ES-I3 (cell line): ENCODE measurements around the gene LDB2.

ENCODE experiments used
- H3K36me3 ChIP-seq: 2 replicates; pipeline ENCODE4 v1.6.1; 2013; ENCODE audit warnings: mild to moderate bottlenecking, low read length, control low read depth, moderate library complexity; ENCODE audit not compliant: insufficient read depth
- H3K4me1 ChIP-seq: 2 replicates; pipeline ENCODE4 v1.6.1; 2013; ENCODE audit warnings: mild to moderate bottlenecking, control low read depth, low read length; ENCODE audit not compliant: insufficient read depth
- H3K9ac ChIP-seq: 2 replicates; pipeline ENCODE4 v1.6.1; 2013; ENCODE audit warnings: low read depth, mild to moderate bottlenecking, low read length, moderate library complexity
- H3K9me3 ChIP-seq: 2 replicates; pipeline ENCODE4 v1.6.1; 2013; ENCODE audit warnings: mild to moderate bottlenecking, low read length, moderate library complexity; ENCODE audit not compliant: control insufficient read depth, insufficient read depth

LDB2 gene

GRCh38 chr4:16669036-16669435, 229.4 kb downstream of the LDB2 start:
- no peaks in the 10 kb centered on the region for H3K4me1 ChIP-seq
- no peak overlapping the region for H3K9ac ChIP-seq
- 0 out of 2 replicates have a peak, but pooled peaks cover under 1% of the 10 kb centered on the region for H3K9me3 ChIP-seq
- H3K36me3 ChIP-seq: peaks cover 4% of the 10 kb centered on the region; the same call in 1 of the 2 replicates

GRCh38 chr4:16668488-16668887, 230.0 kb downstream of the LDB2 start:
- Histone ChIP-seq H3K36me3 (peaks cover 5% of the 10 kb centered on the region; the same call in 1 of the 2 replicates), H3K9ac (no peak overlapping the region), H3K9me3 (peaks cover 3% of the 10 kb centered on the region; the same call in 1 of the 2 replicates), H3K4me1 (no peaks in the 10 kb centered on the region)

- H3K36me3 ChIP-seq: peaks cover 12% of the 10 kb centered on the region; the same call in 1 of the 2 replicates
- no peak overlapping the region for H3K9ac ChIP-seq
- H3K4me1 ChIP-seq: no peaks in the 10 kb centered on the region
- H3K9me3 ChIP-seq: peaks cover 3% of the 10 kb centered on the region; the same call in 1 of the 2 replicates
Observed at GRCh38 chr4:16667464-16667863, 231.0 kb downstream of the LDB2 start.

GRCh38 chr4:16665942-16666551, 232.4 kb downstream of the LDB2 start:
- Histone ChIP-seq H3K9ac (no peak overlapping the region), H3K36me3 (peaks cover 14% of the 10 kb centered on the region; the same call in 1 of the 2 replicates), H3K4me1 (no peaks in the 10 kb centered on the region; the same call in 1 of the 2 replicates), H3K9me3 (peaks cover 3% of the 10 kb centered on the region; the same call in 1 of the 2 replicates)

DNA sequence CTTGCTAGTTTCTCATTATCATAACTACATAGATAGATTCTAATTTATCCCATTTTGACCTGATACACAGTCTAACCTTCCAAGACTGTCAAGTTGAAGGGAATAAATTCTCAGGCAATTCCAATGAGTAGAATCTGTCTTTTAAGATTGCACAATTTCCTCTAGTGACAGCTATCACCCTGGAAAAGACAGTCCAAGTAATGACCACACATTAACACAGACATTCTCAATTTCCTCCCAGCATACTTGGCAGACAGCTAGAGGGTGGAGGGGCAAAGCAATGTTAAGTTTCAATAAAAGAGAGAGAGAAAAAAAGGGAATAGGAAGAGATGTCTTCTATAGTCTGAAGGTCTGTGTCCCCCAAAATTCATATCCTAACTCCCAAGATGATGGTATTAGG, 234.7 kb downstream of the LDB2 start:
- Histone ChIP-seq H3K9me3 (peaks cover 3% of the 10 kb centered on the region; the same call in 1 of the 2 replicates), H3K4me1 (no peaks in the 10 kb centered on the region; the same call in 1 of the 2 replicates), H3K36me3 (peaks cover 14% of the 10 kb centered on the region; the same call in 1 of the 2 replicates), H3K9ac (no peak overlapping the region)

GRCh38 chr4:16663307-16663706, 235.1 kb downstream of the LDB2 start:
- H3K9ac ChIP-seq: no peak overlapping the region
- H3K9me3 ChIP-seq: peaks cover 3% of the 10 kb centered on the region; the same call in 1 of the 2 replicates
- peaks cover 14% of the 10 kb centered on the region; the same call in 1 of the 2 replicates for H3K36me3 ChIP-seq
- H3K4me1 ChIP-seq: no peaks in the 10 kb centered on the region; the same call in 1 of the 2 replicates

- H3K4me1 ChIP-seq: no peaks in the 10 kb centered on the region; the same call in 1 of the 2 replicates
- H3K36me3 ChIP-seq: peaks cover 14% of the 10 kb centered on the region; the same call in 1 of the 2 replicates
- H3K9me3 ChIP-seq: peaks cover 3% of the 10 kb centered on the region; the same call in 1 of the 2 replicates
- no peak overlapping the region for H3K9ac ChIP-seq
Observed at GRCh38 chr4:16661813-16662212, 236.6 kb downstream of the LDB2 start.

- Histone ChIP-seq H3K4me1 (no peaks in the 10 kb centered on the region; the same call in 1 of the 2 replicates), H3K9ac (no peak overlapping the region), H3K36me3 (peaks cover 14% of the 10 kb centered on the region; the same call in 1 of the 2 replicates), H3K9me3 (peaks cover 3% of the 10 kb centered on the region; the same call in 1 of the 2 replicates)
Observed at GRCh38 chr4:16660656-16661055, 237.8 kb downstream of the LDB2 start.

DNA sequence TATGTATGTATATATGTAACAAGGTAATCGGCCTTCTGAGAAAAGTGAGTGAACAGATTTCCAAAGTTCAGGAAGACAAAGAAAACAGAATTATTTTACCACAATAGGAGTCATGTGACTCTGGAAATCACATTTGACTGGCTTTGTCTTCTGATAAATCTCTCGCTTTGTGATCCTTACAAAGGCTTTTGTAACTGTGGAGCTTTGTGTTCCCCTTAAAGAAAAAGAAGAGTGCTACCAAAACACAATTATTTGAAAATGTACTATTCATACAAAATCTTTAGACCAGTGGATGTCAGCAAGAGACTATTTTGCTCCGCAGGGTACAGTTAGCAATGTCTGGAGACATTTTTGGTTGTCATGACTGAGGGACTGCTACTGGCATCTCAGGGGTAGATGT, 238.8 kb downstream of the LDB2 start:
- Histone ChIP-seq H3K9me3 (peaks cover 3% of the 10 kb centered on the region; the same call in 1 of the 2 replicates), H3K9ac (no peak overlapping the region), H3K36me3 (peaks cover 12% of the 10 kb centered on the region; the same call in 1 of the 2 replicates), H3K4me1 (no peaks in the 10 kb centered on the region; the same call in 1 of the 2 replicates)

DNA sequence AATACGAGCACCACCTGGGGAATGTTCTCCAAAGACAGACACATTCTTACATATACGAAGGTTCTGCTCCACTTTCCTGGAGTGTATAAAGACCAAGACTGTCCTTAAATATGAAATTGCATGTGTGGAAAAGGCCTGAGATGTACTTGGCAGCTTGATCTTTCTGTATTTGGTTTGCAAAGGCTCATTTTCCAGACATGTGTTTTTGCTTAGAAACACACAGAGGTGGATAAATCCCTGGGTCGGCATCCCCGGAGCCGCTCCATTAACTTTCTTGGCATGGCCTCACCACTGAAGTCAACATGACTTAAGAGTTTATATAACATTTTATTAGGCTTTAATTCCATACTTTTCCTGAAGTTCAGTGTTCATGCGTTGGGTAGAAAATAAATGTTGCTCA, 239.4 kb downstream of the LDB2 start:
- Histone ChIP-seq H3K9ac (no peak overlapping the region), H3K4me1 (no peaks in the 10 kb centered on the region; the same call in 1 of the 2 replicates), H3K36me3 (peaks cover 10% of the 10 kb centered on the region; the same call in 1 of the 2 replicates), H3K9me3 (peaks cover 3% of the 10 kb centered on the region; the same call in 1 of the 2 replicates)

GRCh38 chr4:16658183-16658582, 240.3 kb downstream of the LDB2 start:
- H3K9ac ChIP-seq: no peak overlapping the region
- H3K9me3 ChIP-seq: no peaks in the 10 kb centered on the region
- no peaks in the 10 kb centered on the region; the same call in 1 of the 2 replicates for H3K4me1 ChIP-seq
- peaks cover 7% of the 10 kb centered on the region; the same call in 1 of the 2 replicates for H3K36me3 ChIP-seq

DNA sequence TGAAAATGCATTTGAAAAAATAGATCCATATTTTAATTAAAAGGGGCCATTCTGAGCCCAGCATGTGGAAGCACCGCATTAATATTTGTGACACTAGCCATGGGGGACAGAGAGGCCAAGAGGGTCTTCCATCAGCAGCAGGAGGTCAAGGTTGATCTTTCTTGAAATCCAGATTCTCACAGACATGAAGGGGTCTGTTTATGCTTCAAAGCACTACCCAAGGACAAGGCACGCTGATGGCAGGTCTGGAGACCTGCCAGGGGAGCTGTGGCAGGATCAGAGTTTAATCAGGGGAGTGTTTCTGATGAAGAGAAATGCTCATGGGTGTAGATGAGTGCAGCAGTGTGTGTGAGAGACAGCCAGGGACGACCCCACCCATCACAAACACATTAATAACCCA, 243.3 kb downstream of the LDB2 start:
- no peak overlapping the region for H3K9ac ChIP-seq
- no peaks in the 10 kb centered on the region for H3K36me3 ChIP-seq
- H3K4me1 ChIP-seq: no peaks in the 10 kb centered on the region
- no peaks in the 10 kb centered on the region for H3K9me3 ChIP-seq

GRCh38 chr4:16652732-16653305, 245.6 kb downstream of the LDB2 start:
- Histone ChIP-seq H3K4me1 (no peaks in the 10 kb centered on the region), H3K9me3 (no peaks in the 10 kb centered on the region), H3K36me3 (no peaks in the 10 kb centered on the region), H3K9ac (no peak overlapping the region)

DNA sequence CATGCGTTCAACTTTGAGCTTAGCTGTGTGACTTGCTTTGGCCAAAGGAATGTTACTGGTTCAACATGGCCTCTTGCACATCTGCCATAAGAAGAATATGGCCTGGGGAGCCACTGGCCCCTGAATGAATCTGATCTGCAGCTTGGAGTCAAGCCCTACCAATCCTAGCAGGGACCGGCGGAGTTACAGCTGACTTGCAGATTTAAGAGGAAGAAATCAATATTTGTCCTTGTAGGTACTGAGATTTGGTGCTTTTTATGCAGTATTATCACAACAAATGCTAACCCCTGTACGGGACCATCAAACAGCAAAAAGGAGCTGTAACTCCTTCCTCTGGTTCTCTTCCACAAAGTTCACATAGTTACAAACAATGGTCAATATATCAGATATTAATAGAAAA, 252.0 kb downstream of the LDB2 start:
- no peaks in the 10 kb centered on the region for H3K9me3 ChIP-seq
- H3K36me3 ChIP-seq: no peaks in the 10 kb centered on the region
- no peak overlapping the region for H3K9ac ChIP-seq
- H3K4me1 ChIP-seq: no peaks in the 10 kb centered on the region

GRCh38 chr4:16643893-16644292, 254.6 kb downstream of the LDB2 start:
- Histone ChIP-seq H3K9me3 (no peaks in the 10 kb centered on the region), H3K9ac (no peak overlapping the region)

More at GRCh38 chr4:16643893-16644292, 254.6 kb downstream of the LDB2 start:
- Histone ChIP-seq H3K4me1 (no peaks in the 10 kb centered on the region), H3K36me3 (no peaks in the 10 kb centered on the region)
